Chondrocyte (in vitro differentiated cells): ENCODE data around the gene CPT1B. TPM values are rescaled to one million over a fixed set of nuclear protein-coding genes. Genes with fewer than 3 reads are reported as not detected.

ENCODE experiments used
- DNase-seq: peaks from one replicate; pipeline ENCODE4 v3.0.0; 2021; ENCODE audit warnings: mixed read lengths, low spot score
- H3K27ac Mint-ChIP-seq: one replicate; pipeline ENCODE4 v1.8.0; 2021; ENCODE audit warnings: mild to moderate bottlenecking, moderate library complexity, mixed read lengths; ENCODE audit not compliant: unreplicated experiment
- H3K27me3 Mint-ChIP-seq: 2 replicates; pipeline ENCODE4 v1.8.0; 2021; ENCODE audit warnings: low read depth, mixed read lengths
- H3K36me3 Mint-ChIP-seq: 2 replicates; pipeline ENCODE4 v1.8.0; 2021; ENCODE audit warnings: low read depth, mixed read lengths
- H3K4me1 Mint-ChIP-seq: 2 replicates; pipeline ENCODE4 v1.8.0; 2021; ENCODE audit warnings: low read depth, mild to moderate bottlenecking, mixed read lengths
- H3K4me3 Mint-ChIP-seq: one replicate; pipeline ENCODE4 v1.8.0; 2021; ENCODE audit warnings: mild to moderate bottlenecking, moderate library complexity, mixed read lengths; ENCODE audit not compliant: unreplicated experiment
- H3K9me3 Mint-ChIP-seq: 2 replicates; pipeline ENCODE4 v1.8.0; 2021; ENCODE audit warnings: low read depth, mixed read lengths
- CTCF ChIP-seq: fragments of 200-600 bp; sonication (generic); IDR thresholded peaks from 2 replicates; pipeline ENCODE4 v1.5.0; 2021; ENCODE audit warnings: antibody characterized with exemption, mild to moderate bottlenecking, moderate library complexity
- total RNA-seq: library from RNA; stranded (reverse); gene quantifications from 3 replicates; pipeline ENCODE4 v1.2.1, GENCODE V29; 2021

Gene CPT1B
- total RNA-seq, 1 donor from 2014 or later = 33.9 TPM

DNA sequence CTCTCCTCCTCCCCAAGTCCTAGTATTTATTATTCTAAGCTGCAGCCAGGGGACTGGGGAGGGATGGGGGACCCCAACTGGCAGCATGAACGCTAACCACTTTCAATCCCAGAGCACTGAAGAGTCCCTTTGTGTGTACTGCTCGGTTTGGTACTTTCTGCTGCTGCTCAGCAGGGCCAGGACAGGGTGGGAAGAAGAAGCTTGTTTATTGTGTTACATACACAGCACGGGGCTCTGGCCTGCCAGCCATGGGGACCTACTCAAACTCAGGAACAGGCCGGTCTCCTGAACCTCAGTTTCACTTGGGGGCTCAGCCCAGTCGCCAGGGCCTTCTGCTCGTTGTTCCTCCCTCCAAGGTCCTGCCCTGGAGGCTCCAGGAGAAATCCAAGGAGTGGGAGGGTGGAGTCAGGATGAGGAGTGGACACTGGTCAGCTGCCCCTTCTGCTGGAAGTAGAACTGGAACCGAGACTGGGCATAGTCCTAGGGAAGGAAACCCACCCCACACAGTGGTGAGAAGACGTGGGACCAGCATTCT is 616 bp upstream of the CPT1B start:
- TF ChIP-seq CTCF = no peak
- no peaks in the 10 kb centered on the region for H3K9me3 Mint-ChIP-seq
- peaks cover 19% of the 10 kb centered on the region for H3K4me1 Mint-ChIP-seq
- H3K27me3 Mint-ChIP-seq = no peaks in the 10 kb centered on the region
- peaks cover 9% of the 10 kb centered on the region for H3K36me3 Mint-ChIP-seq
- H3K27ac Mint-ChIP-seq = no peak overlapping the region
- no peak for DNase-seq
- no peak overlapping the region for H3K4me3 Mint-ChIP-seq

DNA sequence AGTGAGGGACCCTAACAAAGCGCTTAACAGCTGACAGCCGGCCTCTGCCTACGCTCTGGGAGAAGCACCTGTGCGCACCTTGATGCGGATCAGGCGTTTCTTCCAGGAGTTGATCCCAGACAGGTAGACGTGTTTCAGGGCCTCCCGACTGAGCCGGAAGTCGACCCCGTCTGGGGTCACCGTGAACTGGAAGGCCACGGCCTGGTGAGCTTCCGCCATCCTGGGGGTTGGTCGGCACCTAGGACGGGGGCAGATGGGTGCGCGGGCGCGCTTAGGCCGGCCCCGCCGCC is 585 bp downstream of the CPT1B start:
- Mint-ChIP-seq H3K27ac (no peak overlapping the region), H3K36me3 (peaks cover 10% of the 10 kb centered on the region)

GRCh38 chr22:50576806-50577696 is 1.2 kb downstream of the CPT1B start:
- Mint-ChIP-seq H3K27ac (no peak overlapping the region), H3K4me1 (peaks cover 13% of the 10 kb centered on the region), H3K4me3 (no peak overlapping the region), H3K36me3 (peaks cover 11% of the 10 kb centered on the region), H3K27me3 (no peaks in the 10 kb centered on the region), H3K9me3 (no peaks in the 10 kb centered on the region)
- no peak for DNase-seq
- TF ChIP-seq CTCF = no peak

More for the DNA sequence above, 585 bp downstream of the CPT1B start:
- H3K9me3 Mint-ChIP-seq = no peaks in the 10 kb centered on the region
- H3K27me3 Mint-ChIP-seq = no peaks in the 10 kb centered on the region
- no peak overlapping the region for H3K4me3 Mint-ChIP-seq
- peaks cover 13% of the 10 kb centered on the region for H3K4me1 Mint-ChIP-seq
- no peak for DNase-seq
- TF ChIP-seq CTCF = no peak

DNA sequence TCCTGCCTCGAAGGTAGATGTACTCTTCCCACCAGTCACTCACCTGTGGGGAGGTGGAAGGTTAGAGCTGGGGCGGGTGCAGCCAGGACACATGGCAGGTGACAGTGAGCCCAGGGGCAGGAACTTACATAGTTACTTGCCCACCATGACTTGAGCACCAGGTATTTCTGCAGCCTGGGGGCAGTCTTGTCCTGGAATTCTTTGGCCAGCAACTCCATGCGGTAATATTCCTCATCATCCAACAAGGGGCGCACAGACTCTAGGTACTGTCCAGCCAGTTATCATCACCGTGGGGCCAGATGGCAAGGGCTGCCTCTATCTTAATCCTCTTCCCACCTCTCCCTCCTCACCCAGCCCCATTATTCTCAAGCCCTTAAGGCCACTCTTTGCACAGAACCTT is 2.2 kb downstream of the CPT1B start:
- peaks cover 5% of the 10 kb centered on the region for H3K4me1 Mint-ChIP-seq
- DNase-seq = no peak
- no peak overlapping the region for H3K4me3 Mint-ChIP-seq
- H3K27me3 Mint-ChIP-seq = no peaks in the 10 kb centered on the region
- H3K9me3 Mint-ChIP-seq = no peaks in the 10 kb centered on the region
- H3K36me3 Mint-ChIP-seq = peaks cover 14% of the 10 kb centered on the region
- TF ChIP-seq CTCF = peak; percentile 59
- H3K27ac Mint-ChIP-seq = no peak overlapping the region

- no peak overlapping the region for H3K4me3 Mint-ChIP-seq
- no peak overlapping the region for H3K27ac Mint-ChIP-seq
- peaks cover 16% of the 10 kb centered on the region for H3K36me3 Mint-ChIP-seq
- no peak for TF ChIP-seq CTCF
- H3K9me3 Mint-ChIP-seq = no peaks in the 10 kb centered on the region
- peaks cover 5% of the 10 kb centered on the region for H3K4me1 Mint-ChIP-seq
- no peak for DNase-seq
- H3K27me3 Mint-ChIP-seq = no peaks in the 10 kb centered on the region
These were observed 2.7 kb downstream of the CPT1B start for GRCh38 chr22:50575426-50575941.
